ENCODE results near the gene MYO1B.

Gene MYO1B

DNA sequence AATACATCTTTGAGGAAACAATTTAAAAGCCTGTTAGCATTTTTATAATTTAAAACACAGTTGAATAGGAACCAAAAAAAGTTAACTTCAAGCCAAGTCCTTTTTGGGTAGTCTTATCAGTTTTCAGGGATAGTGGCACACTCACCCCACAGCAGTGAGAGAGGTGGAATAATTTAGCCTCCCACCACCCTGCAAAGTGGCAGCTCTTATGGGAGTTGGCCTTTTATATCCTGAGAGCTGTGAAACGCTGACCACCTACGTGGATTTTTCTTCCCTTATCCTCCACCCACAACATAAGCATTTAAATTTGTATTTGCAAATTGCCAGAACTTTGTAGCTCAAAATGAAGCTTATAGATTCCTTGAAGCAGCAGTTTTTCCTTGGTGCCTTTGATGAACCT lies 167.1 kb downstream of the MYO1B start:
- H3K27me3 ChIP-seq (ENCODE audit: low read length), result no peaks in the 10 kb centered on the region
- no peak overlapping the region for H2AFZ ChIP-seq (ENCODE audit: low read depth, low read length, severe bottlenecking)
- H3K9me2 ChIP-seq (replicated peaks; ENCODE audit: insufficient read depth, low read length), result no peaks in the 10 kb centered on the region
- no peak overlapping the region for H3K27ac ChIP-seq (ENCODE audit: low read depth, low read length)
- no peaks in the 10 kb centered on the region for H3K36me3 ChIP-seq (ENCODE audit: low read length)
- H3K4me3 ChIP-seq (ENCODE audit: insufficient read depth, low read length, poor library complexity, severe bottlenecking), result no peak overlapping the region
- H4K20me1 ChIP-seq (ENCODE audit: low read depth, low read length), result no peaks in the 10 kb centered on the region
- H3F3A ChIP-seq (ENCODE audit: insufficient read depth), result no peaks in the 10 kb centered on the region
- no peaks in the 10 kb centered on the region for H3K9me3 ChIP-seq (ENCODE audit: insufficient read depth, low read length)
- no peak overlapping the region for H3K9ac ChIP-seq (ENCODE audit: low read length)
- no peaks in the 10 kb centered on the region for H3K79me2 ChIP-seq (ENCODE audit: insufficient read depth, low read length)
- TF ChIP-seq, protein P1, sequence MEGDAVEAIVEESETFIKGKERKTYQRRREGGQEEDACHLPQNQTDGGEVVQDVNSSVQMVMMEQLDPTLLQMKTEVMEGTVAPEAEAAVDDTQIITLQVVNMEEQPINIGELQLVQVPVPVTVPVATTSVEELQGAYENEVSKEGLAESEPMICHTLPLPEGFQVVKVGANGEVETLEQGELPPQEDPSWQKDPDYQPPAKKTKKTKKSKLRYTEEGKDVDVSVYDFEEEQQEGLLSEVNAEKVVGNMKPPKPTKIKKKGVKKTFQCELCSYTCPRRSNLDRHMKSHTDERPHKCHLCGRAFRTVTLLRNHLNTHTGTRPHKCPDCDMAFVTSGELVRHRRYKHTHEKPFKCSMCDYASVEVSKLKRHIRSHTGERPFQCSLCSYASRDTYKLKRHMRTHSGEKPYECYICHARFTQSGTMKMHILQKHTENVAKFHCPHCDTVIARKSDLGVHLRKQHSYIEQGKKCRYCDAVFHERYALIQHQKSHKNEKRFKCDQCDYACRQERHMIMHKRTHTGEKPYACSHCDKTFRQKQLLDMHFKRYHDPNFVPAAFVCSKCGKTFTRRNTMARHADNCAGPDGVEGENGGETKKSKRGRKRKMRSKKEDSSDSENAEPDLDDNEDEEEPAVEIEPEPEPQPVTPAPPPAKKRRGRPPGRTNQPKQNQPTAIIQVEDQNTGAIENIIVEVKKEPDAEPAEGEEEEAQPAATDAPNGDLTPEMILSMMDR (IDR thresholded peaks at IDR 0.05; ENCODE audit: insufficient read depth, low read length, poor library complexity, severe bottlenecking), result no peak
- TF ChIP-seq EZH2phosphoT487 (conservative IDR thresholded peaks at IDR 0.05; ENCODE audit: low read length), result no peak
- H3K4me2 ChIP-seq (ENCODE audit: low read depth, low read length, poor library complexity, severe bottlenecking), result no peak overlapping the region

DNA sequence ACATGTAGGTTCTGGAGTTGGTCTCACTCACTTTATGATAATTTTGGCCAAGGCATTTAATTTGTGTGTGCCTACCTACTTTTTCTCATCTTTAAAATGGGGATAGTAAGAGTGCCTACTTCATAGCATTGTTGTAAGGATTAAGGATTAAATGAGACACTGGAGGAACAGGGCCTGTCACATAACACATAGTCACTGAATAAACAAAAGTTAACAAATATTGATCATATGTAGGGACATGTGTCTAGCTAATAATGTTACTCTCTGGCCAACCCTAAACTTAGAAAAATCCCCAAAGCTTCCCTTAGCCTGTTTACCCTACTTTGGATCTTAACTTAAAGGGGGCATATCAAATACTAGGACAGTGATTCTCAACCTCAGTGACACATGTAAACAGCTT lies 169.9 kb downstream of the MYO1B start:
- no peaks in the 10 kb centered on the region for H3K9me3 ChIP-seq (ENCODE audit: insufficient read depth, low read length)
- H3K9me2 ChIP-seq (replicated peaks; ENCODE audit: insufficient read depth, low read length), result no peaks in the 10 kb centered on the region
- H3K4me2 ChIP-seq (ENCODE audit: low read depth, low read length, poor library complexity, severe bottlenecking), result no peak overlapping the region
- no peaks in the 10 kb centered on the region for H3K79me2 ChIP-seq (ENCODE audit: insufficient read depth, low read length)
- no peak overlapping the region for H2AFZ ChIP-seq (ENCODE audit: low read depth, low read length, severe bottlenecking)
- no peak overlapping the region for H3K4me3 ChIP-seq (ENCODE audit: insufficient read depth, low read length, poor library complexity, severe bottlenecking)
- no peak overlapping the region for H3K27ac ChIP-seq (ENCODE audit: low read depth, low read length)
- TF ChIP-seq, protein P1 (IDR thresholded peaks at IDR 0.05; ENCODE audit: insufficient read depth, low read length, poor library complexity, severe bottlenecking), result no peak
- no peak for TF ChIP-seq EZH2phosphoT487 (conservative IDR thresholded peaks at IDR 0.05; ENCODE audit: low read length)
- H3K36me3 ChIP-seq (ENCODE audit: low read length), result no peaks in the 10 kb centered on the region
- no peaks in the 10 kb centered on the region for H3K27me3 ChIP-seq (ENCODE audit: low read length)
- H3F3A ChIP-seq (ENCODE audit: insufficient read depth), result no peaks in the 10 kb centered on the region
- H3K9ac ChIP-seq (ENCODE audit: low read length), result no peak overlapping the region
- H4K20me1 ChIP-seq (ENCODE audit: low read depth, low read length), result no peaks in the 10 kb centered on the region

DNA sequence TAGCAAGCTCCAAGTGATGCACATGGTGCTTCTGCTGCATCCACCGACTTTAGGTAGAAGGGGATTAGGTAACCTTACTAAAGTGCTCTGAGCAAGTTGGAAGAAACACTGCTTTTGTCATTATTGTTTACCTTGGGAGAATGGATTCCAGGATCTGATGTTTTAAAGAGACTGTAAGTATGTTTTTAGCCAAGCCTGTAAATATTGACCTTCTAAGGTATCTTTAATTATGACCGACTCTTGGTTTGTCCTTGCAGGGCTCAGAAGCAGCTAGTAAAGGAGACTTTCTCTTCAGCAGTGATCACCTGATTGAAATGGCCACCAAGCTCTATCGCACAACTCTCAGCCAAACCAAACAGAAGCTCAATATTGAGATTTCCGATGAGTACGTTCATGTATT lies 170.7 kb downstream of the MYO1B start:
- Histone ChIP-seq H3K27ac (ENCODE audit: low read depth, low read length) (no peak overlapping the region), H4K20me1 (ENCODE audit: low read depth, low read length) (no peaks in the 10 kb centered on the region), H2AFZ (ENCODE audit: low read depth, low read length, severe bottlenecking) (no peak overlapping the region), H3K9me3 (ENCODE audit: insufficient read depth, low read length) (no peaks in the 10 kb centered on the region), H3K9ac (ENCODE audit: low read length) (no peak overlapping the region), H3K79me2 (ENCODE audit: insufficient read depth, low read length) (no peaks in the 10 kb centered on the region), H3F3A (ENCODE audit: insufficient read depth) (no peaks in the 10 kb centered on the region), H3K4me3 (ENCODE audit: insufficient read depth, low read length, poor library complexity, severe bottlenecking) (no peak overlapping the region), H3K9me2 (replicated peaks; ENCODE audit: insufficient read depth, low read length) (no peaks in the 10 kb centered on the region), H3K4me2 (ENCODE audit: low read depth, low read length, poor library complexity, severe bottlenecking) (no peak overlapping the region), H3K36me3 (ENCODE audit: low read length) (no peaks in the 10 kb centered on the region), H3K27me3 (ENCODE audit: low read length) (no peaks in the 10 kb centered on the region)
- TF ChIP-seq, protein P1 (IDR thresholded peaks at IDR 0.05; ENCODE audit: insufficient read depth, low read length, poor library complexity, severe bottlenecking), result no peak
- TF ChIP-seq EZH2phosphoT487 (conservative IDR thresholded peaks at IDR 0.05; ENCODE audit: low read length), result no peak

All from SU-DHL-6 (cell line).